Measurements from ENCODE around the gene PTPRF.

The PTPRF gene

GRCh38 chr1:43566382-43567044 is 35.8 kb downstream of the PTPRF start:
- no peak overlapping the region for H3K4me3 ChIP-seq (replicated peaks in 1 of 2; ENCODE audit: low read depth in 2 of 2, low read length in 2 of 2)
- DNase-seq (ENCODE audit: low read depth in 2 of 2): no peak
- TF ChIP-seq CTCF (IDR thresholded peaks at IDR 0.05; ENCODE audit: low read depth, low read length): no peak

GRCh38 chr1:43569175-43569574 is 38.5 kb downstream of the PTPRF start:
- H3K4me3 ChIP-seq (replicated peaks in 1 of 2; ENCODE audit: low read depth in 2 of 2, low read length in 2 of 2): no peak overlapping the region
- no peak for DNase-seq (ENCODE audit: low read depth in 2 of 2)
- TF ChIP-seq CTCF (IDR thresholded peaks at IDR 0.05; ENCODE audit: low read depth, low read length): no peak

GRCh38 chr1:43570277-43570676 is 39.6 kb downstream of the PTPRF start:
- no peak for TF ChIP-seq CTCF (IDR thresholded peaks at IDR 0.05; ENCODE audit: low read depth, low read length)
- DNase-seq (ENCODE audit: low read depth in 2 of 2): no peak
- H3K4me3 ChIP-seq (replicated peaks in 1 of 2; ENCODE audit: low read depth in 2 of 2, low read length in 2 of 2): no peak overlapping the region

GRCh38 chr1:43570715-43571114 is 40.0 kb downstream of the PTPRF start:
- no peak overlapping the region for H3K4me3 ChIP-seq (replicated peaks in 1 of 2; ENCODE audit: low read depth in 2 of 2, low read length in 2 of 2)
- no peak for DNase-seq (ENCODE audit: low read depth in 2 of 2)
- TF ChIP-seq CTCF (IDR thresholded peaks at IDR 0.05; ENCODE audit: low read depth, low read length): no peak

- no peak overlapping the region for H3K4me3 ChIP-seq (replicated peaks in 1 of 2; ENCODE audit: low read depth in 2 of 2, low read length in 2 of 2)
- no peak for TF ChIP-seq CTCF (IDR thresholded peaks at IDR 0.05; ENCODE audit: low read depth, low read length)
- no peak for DNase-seq (ENCODE audit: low read depth in 2 of 2)
These were observed 41.4 kb downstream of the PTPRF start for GRCh38 chr1:43572084-43572483.

- TF ChIP-seq CTCF (IDR thresholded peaks at IDR 0.05; ENCODE audit: low read depth, low read length): no peak
- DNase-seq (ENCODE audit: low read depth in 2 of 2): no peak
- no peak overlapping the region for H3K4me3 ChIP-seq (replicated peaks in 1 of 2; ENCODE audit: low read depth in 2 of 2, low read length in 2 of 2)
These were observed 41.9 kb downstream of the PTPRF start for GRCh38 chr1:43572538-43572937.

All from cardiac fibroblast (primary cell).